Medulla oblongata (tissue), 1 donor: ENCODE results near the gene CNKSR3.
A peak's percentile ranks its signal among the peaks of the same experiment; 100 is the strongest.

ENCODE experiments used
- DNase-seq: peaks from one replicate; pipeline ENCODE4 v3.0.0-alpha.2; 2015; ENCODE audit errors: extremely low spot score

CNKSR3 gene

GRCh38 chr6:154479351-154479769, 31.1 kb downstream of the CNKSR3 start:
- no peak for DNase-seq

- no peak for DNase-seq
These were observed 31.8 kb downstream of the CNKSR3 start for GRCh38 chr6:154478701-154479060.

GRCh38 chr6:154478021-154478700, 32.3 kb downstream of the CNKSR3 start:
- peak; percentile 75 for DNase-seq

GRCh38 chr6:154476494-154476893, 34.0 kb downstream of the CNKSR3 start:
- no peak for DNase-seq

- no peak for DNase-seq
These were observed 35.6 kb downstream of the CNKSR3 start for GRCh38 chr6:154474648-154475428.

GRCh38 chr6:154473324-154473723, 37.2 kb downstream of the CNKSR3 start:
- DNase-seq, result no peak

- no peak for DNase-seq
These were observed 38.7 kb downstream of the CNKSR3 start for GRCh38 chr6:154471609-154472362.

- DNase-seq, result no peak
These were observed 41.1 kb downstream of the CNKSR3 start for GRCh38 chr6:154469306-154469935.

GRCh38 chr6:154468760-154469159, 41.7 kb downstream of the CNKSR3 start:
- no peak for DNase-seq

- DNase-seq, result no peak
These were observed 43.4 kb downstream of the CNKSR3 start for GRCh38 chr6:154466971-154467679.

- DNase-seq, result no peak
These were observed 44.3 kb downstream of the CNKSR3 start for GRCh38 chr6:154466139-154466538.

- DNase-seq, result no peak
These were observed 46.7 kb downstream of the CNKSR3 start for GRCh38 chr6:154463573-154464419.

- no peak for DNase-seq
These were observed 48.1 kb downstream of the CNKSR3 start for GRCh38 chr6:154462425-154462824.

GRCh38 chr6:154461348-154461747, 49.1 kb downstream of the CNKSR3 start:
- DNase-seq, result no peak

- DNase-seq, result no peak
These were observed 50.0 kb downstream of the CNKSR3 start for GRCh38 chr6:154460306-154461071.

- DNase-seq, result no peak
These were observed 51.0 kb downstream of the CNKSR3 start for GRCh38 chr6:154459513-154459912.

GRCh38 chr6:154458565-154459470, 51.7 kb downstream of the CNKSR3 start:
- DNase-seq, result no peak

GRCh38 chr6:154457881-154458284, 52.6 kb downstream of the CNKSR3 start:
- no peak for DNase-seq
